Brain microvascular endothelial cell (primary cell): ENCODE data around the gene CFAP46.

Experiments
- DNase-seq: peaks from one replicate; pipeline ENCODE4 v3.0.0-alpha.2; 2020
- H3K27ac ChIP-seq: fragments of 250-450 bp; sonication (Bioruptor Pico); 2 replicates; pipeline ENCODE4 v1.5.1; 2020; ENCODE audit warnings: mild to moderate bottlenecking, moderate library complexity
- H3K27me3 ChIP-seq: fragments of 250-450 bp; sonication (Bioruptor Pico); replicated peaks from 2 replicates; pipeline ENCODE4 v1.5.1; 2020; ENCODE audit warnings: mild to moderate bottlenecking
- H3K36me3 ChIP-seq: fragments of 250-450 bp; sonication (Bioruptor Pico); replicated peaks from 2 replicates; pipeline ENCODE4 v1.5.1; 2020; ENCODE audit warnings: mild to moderate bottlenecking
- H3K4me3 ChIP-seq: 2 replicates; pipeline ENCODE4 v1.5.1; 2011; ENCODE audit warnings: low read depth, mild to moderate bottlenecking, control low read depth, low read length, moderate library complexity
- CTCF ChIP-seq: IDR thresholded peaks from 2 replicates; pipeline ENCODE4 v1.5.1; 2011; ENCODE audit warnings: low read depth, mild to moderate bottlenecking, moderate library complexity, low read length, control low read depth, inconsistent platforms; ENCODE audit errors: missing control alignments
- in situ Hi-C: cut with HindIII; loops from 2 replicates; pipeline ENCODE4 v1.10.0; 2017; ENCODE audit warnings: low sequenced_read_pairs, low pct_ligation_motif_present

The CFAP46 gene

GRCh38 chr10:132856869-132857524, 85.4 kb downstream of the CFAP46 start:
- in situ Hi-C loops, result no loop called here
- Histone ChIP-seq H3K27ac (no peak overlapping the region), H3K27me3 (no peaks in the 10 kb centered on the region), H3K4me3 (no peak overlapping the region), H3K36me3 (no peaks in the 10 kb centered on the region)
- TF ChIP-seq CTCF, result no peak
- DNase-seq, result no peak

GRCh38 chr10:132855889-132856288, 86.5 kb downstream of the CFAP46 start:
- no peaks in the 10 kb centered on the region for H3K27me3 ChIP-seq
- DNase-seq, result no peak
- no peak overlapping the region for H3K4me3 ChIP-seq
- in situ Hi-C loops, result no loop called here
- no peaks in the 10 kb centered on the region for H3K36me3 ChIP-seq
- no peak for TF ChIP-seq CTCF
- H3K27ac ChIP-seq, result no peak overlapping the region

GRCh38 chr10:132851451-132851850, 90.9 kb downstream of the CFAP46 start:
- no peak overlapping the region for H3K27ac ChIP-seq
- DNase-seq, result no peak
- H3K4me3 ChIP-seq, result no peak overlapping the region
- TF ChIP-seq CTCF, result no peak
- no peaks in the 10 kb centered on the region for H3K27me3 ChIP-seq
- in situ Hi-C loops, result no loop called here
- H3K36me3 ChIP-seq, result no peaks in the 10 kb centered on the region

- H3K27ac ChIP-seq, result no peak overlapping the region
- H3K27me3 ChIP-seq, result no peaks in the 10 kb centered on the region
- TF ChIP-seq CTCF, result no peak
- no peaks in the 10 kb centered on the region for H3K36me3 ChIP-seq
- DNase-seq, result no peak
- H3K4me3 ChIP-seq, result no peak overlapping the region
- in situ Hi-C loops, result no loop called here
Measured at GRCh38 chr10:132850896-132851295, 91.5 kb downstream of the CFAP46 start.

GRCh38 chr10:132850246-132850645, 92.1 kb downstream of the CFAP46 start:
- Histone ChIP-seq H3K27me3 (no peaks in the 10 kb centered on the region), H3K27ac (no peak overlapping the region), H3K4me3 (no peak overlapping the region), H3K36me3 (no peaks in the 10 kb centered on the region)
- in situ Hi-C loops, result no loop called here
- TF ChIP-seq CTCF, result no peak
- no peak for DNase-seq

- Histone ChIP-seq H3K27ac (no peak overlapping the region), H3K36me3 (no peaks in the 10 kb centered on the region), H3K4me3 (no peak overlapping the region), H3K27me3 (no peaks in the 10 kb centered on the region)
- DNase-seq, result no peak
- TF ChIP-seq CTCF, result no peak
- in situ Hi-C loops, result no loop called here
Measured at GRCh38 chr10:132849546-132850031, 92.8 kb downstream of the CFAP46 start.
